Activated T-helper 17 cell treated with anti-CD3 and anti-CD28 coated beads, Interleukin-2, amount 50 U/mL, for 72 hours (primary cell): ENCODE results near the gene SELENON. TPM values are rescaled to one million over a fixed set of nuclear protein-coding genes. Genes with fewer than 3 reads are reported as not detected.

Experiments
- ATAC-seq: fragments of 150-1000 bp; cut with Tn5 transposase; replicated peaks from 2 replicates; pipeline ENCODE4 v1.10.0; 2021; ENCODE audit warnings: mild to moderate bottlenecking, moderate library complexity
- H3K27ac Mint-ChIP-seq: one replicate; pipeline ENCODE4 v1.8.0; 2022; ENCODE audit warnings: mixed read lengths
- H3K27me3 Mint-ChIP-seq: one replicate; pipeline ENCODE4 v1.8.0; 2022; ENCODE audit warnings: mixed read lengths
- H3K36me3 Mint-ChIP-seq: one replicate; pipeline ENCODE4 v1.8.0; 2022; ENCODE audit warnings: low read depth, mild to moderate bottlenecking, mixed read lengths
- H3K4me1 Mint-ChIP-seq: one replicate; pipeline ENCODE4 v1.8.0; 2022; ENCODE audit warnings: mixed read lengths
- H3K4me3 Mint-ChIP-seq: one replicate; pipeline ENCODE4 v1.8.0; 2022; ENCODE audit warnings: mild to moderate bottlenecking, mixed read lengths
- H3K9me3 Mint-ChIP-seq: one replicate; pipeline ENCODE4 v1.8.0; 2022; ENCODE audit warnings: mixed read lengths
- total RNA-seq, 2 donors: library from RNA; stranded (reverse); gene quantifications; one replicate each; pipeline ENCODE4 v1.2.3, GENCODE V29; 2022

The SELENON gene
- total RNA-seq, 2 donors from 2014 or later: 10.2 to 13.2 TPM

GRCh38 chr1:25817840-25818501 is 18.0 kb downstream of the SELENON start:
- Mint-ChIP-seq H3K36me3 (peaks cover 9% of the 10 kb centered on the region), H3K4me3 (peak overlapping the region; percentile 97), H3K4me1 (peaks cover 23% of the 10 kb centered on the region), H3K9me3 (no peaks in the 10 kb centered on the region), H3K27ac (peak overlapping the region; percentile 96), H3K27me3 (no peaks in the 10 kb centered on the region)
- no peak for ATAC-seq

- Mint-ChIP-seq H3K4me1 (peaks cover 23% of the 10 kb centered on the region), H3K9me3 (no peaks in the 10 kb centered on the region), H3K27me3 (no peaks in the 10 kb centered on the region), H3K36me3 (peaks cover 13% of the 10 kb centered on the region), H3K27ac (peak overlapping the region; percentile 96), H3K4me3 (peak overlapping the region; percentile 97)
- ATAC-seq: no peak
Observed at GRCh38 chr1:25818569-25818968, 18.6 kb downstream of the SELENON start.

GRCh38 chr1:25819491-25820246 is 19.7 kb downstream of the SELENON start, which contains the start of gene MTFR1L:
Gene MTFR1L (plus strand): TSS chr1:25819954. CDS start chr1:25823105, 3,151 bp downstream.
- Mint-ChIP-seq H3K36me3 (peaks cover 24% of the 10 kb centered on the region), H3K27me3 (no peaks in the 10 kb centered on the region), H3K4me1 (peaks cover 23% of the 10 kb centered on the region), H3K4me3 (peak within 1 kb of the TSS; percentile 97), H3K27ac (peak within 1 kb of the TSS; percentile 96), H3K9me3 (no peaks in the 10 kb centered on the region)
- ATAC-seq: peak; percentile 90

- Mint-ChIP-seq H3K36me3 (peaks cover 25% of the 10 kb centered on the region), H3K9me3 (no peaks in the 10 kb centered on the region), H3K27ac (peak overlapping the region; percentile 96), H3K27me3 (no peaks in the 10 kb centered on the region), H3K4me3 (peak overlapping the region; percentile 97), H3K4me1 (peaks cover 23% of the 10 kb centered on the region)
- peak; percentile 74 for ATAC-seq
Observed at GRCh38 chr1:25820247-25821111, 20.5 kb downstream of the SELENON start.

- Mint-ChIP-seq H3K9me3 (no peaks in the 10 kb centered on the region), H3K36me3 (peaks cover 31% of the 10 kb centered on the region), H3K4me3 (peak overlapping the region; percentile 97), H3K27ac (peak overlapping the region; percentile 96), H3K4me1 (peaks cover 23% of the 10 kb centered on the region), H3K27me3 (no peaks in the 10 kb centered on the region)
- ATAC-seq: no peak
Observed at GRCh38 chr1:25821112-25821476, 21.1 kb downstream of the SELENON start.

- Mint-ChIP-seq H3K9me3 (no peaks in the 10 kb centered on the region), H3K4me1 (peaks cover 23% of the 10 kb centered on the region), H3K4me3 (peak overlapping the region; percentile 97), H3K27me3 (no peaks in the 10 kb centered on the region), H3K27ac (peak overlapping the region; percentile 96), H3K36me3 (peaks cover 37% of the 10 kb centered on the region)
- ATAC-seq: no peak
Observed at GRCh38 chr1:25821630-25822091, 21.7 kb downstream of the SELENON start.

- Mint-ChIP-seq H3K4me1 (peaks cover 16% of the 10 kb centered on the region), H3K36me3 (peaks cover 74% of the 10 kb centered on the region), H3K27ac (no peak overlapping the region), H3K4me3 (no peak overlapping the region), H3K27me3 (no peaks in the 10 kb centered on the region), H3K9me3 (no peaks in the 10 kb centered on the region)
- ATAC-seq: no peak
Observed at GRCh38 chr1:25825605-25826004, 25.6 kb downstream of the SELENON start.

- Mint-ChIP-seq H3K27me3 (no peaks in the 10 kb centered on the region), H3K4me3 (no peak overlapping the region), H3K36me3 (peaks cover 77% of the 10 kb centered on the region), H3K9me3 (no peaks in the 10 kb centered on the region), H3K4me1 (peaks cover 12% of the 10 kb centered on the region), H3K27ac (no peak overlapping the region)
- ATAC-seq: no peak
Observed at GRCh38 chr1:25826571-25826970, 26.6 kb downstream of the SELENON start.

- peaks cover 92% of the 10 kb centered on the region for H3K36me3 Mint-ChIP-seq
- H3K9me3 Mint-ChIP-seq: no peaks in the 10 kb centered on the region
- peaks cover 4% of the 10 kb centered on the region for H3K4me1 Mint-ChIP-seq
- no peak overlapping the region for H3K4me3 Mint-ChIP-seq
- no peak for ATAC-seq
- no peak overlapping the region for H3K27ac Mint-ChIP-seq
- no peaks in the 10 kb centered on the region for H3K27me3 Mint-ChIP-seq
Observed at GRCh38 chr1:25828491-25828890, 28.5 kb downstream of the SELENON start.

- no peaks in the 10 kb centered on the region for H3K9me3 Mint-ChIP-seq
- no peak overlapping the region for H3K27ac Mint-ChIP-seq
- peaks cover 4% of the 10 kb centered on the region for H3K4me1 Mint-ChIP-seq
- no peak for ATAC-seq
- no peaks in the 10 kb centered on the region for H3K27me3 Mint-ChIP-seq
- no peak overlapping the region for H3K4me3 Mint-ChIP-seq
- H3K36me3 Mint-ChIP-seq: peaks cover 91% of the 10 kb centered on the region
Observed at GRCh38 chr1:25829046-25829445, 29.1 kb downstream of the SELENON start.

- ATAC-seq: no peak
- Mint-ChIP-seq H3K9me3 (no peaks in the 10 kb centered on the region), H3K27ac (peak overlapping the region; percentile 50), H3K36me3 (peaks cover 92% of the 10 kb centered on the region), H3K27me3 (no peaks in the 10 kb centered on the region), H3K4me1 (peaks cover 4% of the 10 kb centered on the region), H3K4me3 (no peak overlapping the region)
Observed at GRCh38 chr1:25831569-25832196, 31.7 kb downstream of the SELENON start.

- Mint-ChIP-seq H3K9me3 (no peaks in the 10 kb centered on the region), H3K36me3 (peaks cover 84% of the 10 kb centered on the region), H3K27ac (no peak overlapping the region), H3K4me3 (no peak overlapping the region), H3K27me3 (no peaks in the 10 kb centered on the region), H3K4me1 (peaks cover 4% of the 10 kb centered on the region)
- no peak for ATAC-seq
Observed at GRCh38 chr1:25832336-25833037, 32.5 kb downstream of the SELENON start.

GRCh38 chr1:25833158-25833557 is 33.2 kb downstream of the SELENON start:
- H3K36me3 Mint-ChIP-seq: peaks cover 77% of the 10 kb centered on the region
- H3K9me3 Mint-ChIP-seq: no peaks in the 10 kb centered on the region
- H3K4me1 Mint-ChIP-seq: peaks cover 4% of the 10 kb centered on the region
- no peak overlapping the region for H3K27ac Mint-ChIP-seq
- ATAC-seq: no peak
- no peak overlapping the region for H3K4me3 Mint-ChIP-seq
- no peaks in the 10 kb centered on the region for H3K27me3 Mint-ChIP-seq
